NB4 (cell line): ENCODE data around the gene STAB2.

ENCODE experiments used
- DNase-seq: peaks from one replicate; pipeline ENCODE4 v3.0.0; 2010; ENCODE audit warnings: low read depth
- H3K4me3 ChIP-seq: one replicate; pipeline ENCODE4 v1.5.1; 2011; ENCODE audit warnings: mild to moderate bottlenecking, low read depth, low read length, moderate library complexity
- MAX ChIP-seq: IDR thresholded peaks from 2 replicates; pipeline ENCODE4 v1.6.1; 2011; ENCODE audit warnings: low read depth, low read length
- MYC ChIP-seq: IDR thresholded peaks from 2 replicates; pipeline ENCODE4 v1.6.1; 2011; ENCODE audit warnings: low read depth, low read length
- POLR2A ChIP-seq: IDR thresholded peaks from 2 replicates; pipeline ENCODE4 v1.6.1; 2011; ENCODE audit warnings: mild to moderate bottlenecking; ENCODE audit not compliant: insufficient read length; ENCODE audit errors: extremely low read depth
- TF ChIP-seq, protein P1 (sequence below): IDR thresholded peaks from one replicate; pipeline ENCODE4 v1.5.1; 2012; ENCODE audit warnings: low read depth, low read length

STAB2 gene

DNA sequence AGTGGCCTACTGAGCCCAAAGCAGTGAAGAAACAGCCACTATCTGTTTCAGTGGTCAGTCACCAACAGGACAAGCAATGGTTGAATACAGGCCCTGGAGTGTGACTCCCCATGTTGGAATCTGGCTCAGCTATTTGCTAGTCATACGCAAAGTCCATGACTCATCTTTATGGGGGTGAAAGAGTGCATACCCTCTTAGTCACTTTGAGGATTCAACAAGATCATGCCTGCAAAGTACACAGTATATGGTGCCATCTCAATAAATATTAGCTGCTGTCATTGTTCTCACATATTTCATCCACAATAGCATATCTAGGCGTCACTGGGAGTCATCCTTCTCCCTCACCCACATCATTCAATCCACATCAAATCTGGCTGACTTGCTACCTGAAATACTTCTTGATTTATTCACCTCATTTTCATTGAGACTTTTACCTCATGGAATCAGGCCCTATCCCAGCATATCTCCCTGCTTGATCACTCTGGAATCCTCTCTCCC lies 26.4 kb upstream of the STAB2 start:
- DNase-seq, result peak; percentile 9
- TF ChIP-seq MAX, result no peak
- TF ChIP-seq, protein P1, sequence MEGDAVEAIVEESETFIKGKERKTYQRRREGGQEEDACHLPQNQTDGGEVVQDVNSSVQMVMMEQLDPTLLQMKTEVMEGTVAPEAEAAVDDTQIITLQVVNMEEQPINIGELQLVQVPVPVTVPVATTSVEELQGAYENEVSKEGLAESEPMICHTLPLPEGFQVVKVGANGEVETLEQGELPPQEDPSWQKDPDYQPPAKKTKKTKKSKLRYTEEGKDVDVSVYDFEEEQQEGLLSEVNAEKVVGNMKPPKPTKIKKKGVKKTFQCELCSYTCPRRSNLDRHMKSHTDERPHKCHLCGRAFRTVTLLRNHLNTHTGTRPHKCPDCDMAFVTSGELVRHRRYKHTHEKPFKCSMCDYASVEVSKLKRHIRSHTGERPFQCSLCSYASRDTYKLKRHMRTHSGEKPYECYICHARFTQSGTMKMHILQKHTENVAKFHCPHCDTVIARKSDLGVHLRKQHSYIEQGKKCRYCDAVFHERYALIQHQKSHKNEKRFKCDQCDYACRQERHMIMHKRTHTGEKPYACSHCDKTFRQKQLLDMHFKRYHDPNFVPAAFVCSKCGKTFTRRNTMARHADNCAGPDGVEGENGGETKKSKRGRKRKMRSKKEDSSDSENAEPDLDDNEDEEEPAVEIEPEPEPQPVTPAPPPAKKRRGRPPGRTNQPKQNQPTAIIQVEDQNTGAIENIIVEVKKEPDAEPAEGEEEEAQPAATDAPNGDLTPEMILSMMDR, result no peak
- no peak overlapping the region for H3K4me3 ChIP-seq

DNA sequence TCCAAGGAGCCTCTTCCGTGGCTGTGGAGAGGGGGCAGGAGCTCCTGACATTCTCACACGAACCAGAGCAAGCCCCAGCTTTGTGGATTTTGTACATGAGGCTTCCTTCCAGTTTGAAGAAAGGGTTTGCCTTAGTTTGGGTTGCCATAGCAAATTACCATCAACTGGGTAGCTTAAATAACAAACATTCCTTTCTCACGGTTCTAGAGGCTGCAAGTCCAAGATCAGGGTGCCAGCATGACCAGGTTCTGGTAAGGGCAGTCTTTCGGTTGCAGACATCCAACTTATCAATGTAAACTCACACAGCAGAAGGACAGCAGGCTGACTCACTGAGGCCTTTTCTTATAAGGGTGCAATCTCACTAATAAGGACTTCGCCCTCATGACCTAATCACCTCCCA lies 25.9 kb upstream of the STAB2 start:
- no peak for TF ChIP-seq MAX
- TF ChIP-seq POLR2A, result no peak
- TF ChIP-seq MYC, result no peak
- TF ChIP-seq, protein P1, result no peak
- H3K4me3 ChIP-seq, result no peak overlapping the region
- DNase-seq, result no peak

DNA sequence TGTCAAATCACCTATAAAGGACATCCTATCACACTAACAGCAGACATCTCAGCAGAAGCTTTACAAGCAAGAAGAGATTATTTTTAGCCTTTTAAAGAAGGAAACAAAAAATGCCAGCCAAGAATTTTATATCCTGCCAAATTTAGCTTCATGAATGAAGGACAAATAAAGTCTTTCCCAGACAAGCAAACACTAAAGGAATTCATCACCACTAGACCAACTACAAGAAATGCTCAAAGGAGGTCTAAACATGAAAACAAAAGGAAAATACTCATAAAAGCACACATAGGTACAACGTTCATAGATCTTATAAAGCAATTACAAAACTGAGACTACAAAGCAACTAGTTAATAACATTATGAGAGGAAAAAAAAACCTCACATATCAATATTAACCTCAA lies 20.7 kb upstream of the STAB2 start:
- DNase-seq, result no peak
- H3K4me3 ChIP-seq, result no peak overlapping the region
- no peak for TF ChIP-seq POLR2A
- TF ChIP-seq MAX, result no peak
- no peak for TF ChIP-seq MYC
- TF ChIP-seq, protein P1, result no peak

- TF ChIP-seq, protein P1, result no peak
- TF ChIP-seq POLR2A, result no peak
- TF ChIP-seq MYC, result no peak
- no peak for TF ChIP-seq MAX
- DNase-seq, result no peak
- no peak overlapping the region for H3K4me3 ChIP-seq
Observed at GRCh38 chr12:103569278-103569677, 17.8 kb upstream of the STAB2 start.

GRCh38 chr12:103571286-103571685 lies 15.8 kb upstream of the STAB2 start:
- TF ChIP-seq MAX (no peak), POLR2A (no peak), MYC (no peak)
- TF ChIP-seq, protein P1, result no peak
- no peak overlapping the region for H3K4me3 ChIP-seq
- DNase-seq, result no peak
